GM10847 (cell line): ENCODE data around the gene DDX1.

Experiments
- POLR2A ChIP-seq: IDR thresholded peaks from 2 replicates; pipeline ENCODE4 v1.6.1; 2011; ENCODE audit not compliant: insufficient read length; ENCODE audit errors: extremely low read depth

The DDX1 gene

GRCh38 chr2:15603044-15603765, 11.5 kb downstream of the DDX1 start:
- no peak for TF ChIP-seq POLR2A

- no peak for TF ChIP-seq POLR2A
Measured at GRCh38 chr2:15603948-15604347, 12.3 kb downstream of the DDX1 start.

DNA sequence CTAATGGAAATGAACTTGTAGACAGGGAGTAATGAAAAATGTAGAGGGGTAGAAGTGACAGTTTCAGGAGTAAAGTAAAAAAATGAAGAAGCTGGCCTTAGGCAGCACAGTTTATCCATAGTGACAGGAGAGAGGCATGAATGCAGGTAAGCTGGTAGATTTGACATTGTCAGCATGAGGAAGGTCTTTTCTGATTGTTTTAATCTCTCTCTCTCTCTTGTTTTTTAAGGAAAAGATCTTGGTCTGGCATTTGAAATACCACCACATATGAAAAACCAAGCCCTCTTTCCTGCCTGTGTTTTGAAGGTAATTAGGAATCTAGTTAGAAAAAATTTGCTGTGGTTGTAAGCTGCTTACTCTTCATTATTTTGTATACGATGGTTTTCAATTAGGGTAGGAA, 14.1 kb downstream of the DDX1 start:
- TF ChIP-seq POLR2A, result no peak

GRCh38 chr2:15606481-15607441, 15.1 kb downstream of the DDX1 start:
- no peak for TF ChIP-seq POLR2A

DNA sequence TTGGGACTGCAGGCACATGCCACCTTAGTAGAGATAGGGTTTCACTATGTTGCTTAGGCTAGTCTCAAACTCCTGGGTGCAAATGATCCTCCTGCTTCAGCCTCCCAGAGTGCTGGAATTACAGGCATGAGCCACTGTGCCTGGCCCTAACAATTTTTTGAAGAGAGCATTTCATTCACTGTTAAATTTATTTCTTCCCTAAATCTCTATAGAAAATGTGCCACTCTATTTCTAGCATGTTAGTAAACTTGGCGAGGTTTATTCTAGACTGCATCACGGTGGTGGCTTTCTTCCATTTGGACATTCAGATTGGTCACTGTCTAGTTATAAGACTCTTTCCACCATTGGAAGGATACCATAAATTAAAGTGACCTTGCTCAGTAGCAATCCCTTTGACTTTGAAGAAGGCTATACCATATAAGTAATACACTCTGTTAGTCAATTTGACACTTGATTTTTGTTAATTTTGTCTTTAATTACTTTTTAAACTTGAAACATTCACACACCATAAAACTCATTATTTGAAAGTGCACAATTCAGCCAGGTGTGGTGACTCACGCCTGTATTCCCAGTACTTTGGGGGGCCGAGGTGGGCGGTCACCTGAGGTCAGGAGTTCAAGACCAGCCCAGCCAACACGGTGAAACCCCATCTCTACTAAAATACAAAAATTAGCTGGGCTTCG, 16.2 kb downstream of the DDX1 start:
- TF ChIP-seq POLR2A, result no peak

DNA sequence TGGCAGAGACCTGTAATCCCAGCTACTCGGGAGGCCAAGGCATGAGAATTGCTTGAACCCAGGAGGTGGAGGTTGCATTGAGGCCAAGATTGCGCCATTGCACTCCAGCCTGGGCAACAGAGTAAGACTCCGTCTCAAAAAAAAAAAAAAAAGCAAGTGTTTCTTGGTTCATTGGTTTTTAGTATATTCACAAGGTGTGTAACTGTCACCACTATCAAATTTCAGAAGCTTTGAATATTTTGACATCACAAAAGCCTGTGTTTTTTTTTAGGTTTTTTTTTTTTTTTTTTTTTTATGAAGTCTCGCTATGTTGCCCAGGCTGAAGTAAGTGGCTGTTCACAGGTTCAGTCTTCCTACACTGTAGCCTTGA, 16.7 kb downstream of the DDX1 start:
- no peak for TF ChIP-seq POLR2A

DNA sequence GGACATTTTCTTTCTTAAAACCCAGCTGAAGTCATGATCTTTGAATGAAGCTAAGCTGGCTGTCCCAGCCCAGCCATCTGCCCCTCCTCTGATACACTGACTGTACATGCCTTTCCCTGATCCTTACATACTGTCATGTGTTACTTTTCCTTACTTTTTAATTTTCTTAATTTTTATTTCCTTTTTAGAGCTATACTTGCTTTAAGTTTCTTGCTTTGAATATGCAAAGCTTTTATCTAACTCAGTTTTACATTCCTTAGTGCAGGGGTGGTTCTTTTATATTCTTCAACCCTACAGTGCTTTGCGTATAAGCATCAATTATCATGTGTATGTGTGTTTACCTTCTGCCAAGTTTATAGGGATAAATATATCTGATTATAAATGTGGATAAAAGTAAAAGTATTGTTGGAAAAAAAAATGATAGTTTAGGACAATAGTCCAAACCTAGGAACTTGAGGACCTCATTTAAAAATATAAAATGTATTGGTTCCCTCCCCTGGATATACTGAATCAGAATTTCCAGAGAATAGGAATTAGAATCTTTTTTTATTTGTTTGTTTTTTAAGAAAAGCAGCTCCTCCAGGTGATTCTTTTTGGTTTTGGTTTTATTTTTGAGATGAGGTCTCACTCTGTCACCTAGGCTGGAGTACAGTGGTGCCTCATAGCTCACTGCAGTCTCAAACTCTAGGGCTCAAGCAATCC, 17.8 kb downstream of the DDX1 start:
- TF ChIP-seq POLR2A, result no peak

- TF ChIP-seq POLR2A, result no peak
Measured at GRCh38 chr2:15610430-15610952, 18.8 kb downstream of the DDX1 start.

DNA sequence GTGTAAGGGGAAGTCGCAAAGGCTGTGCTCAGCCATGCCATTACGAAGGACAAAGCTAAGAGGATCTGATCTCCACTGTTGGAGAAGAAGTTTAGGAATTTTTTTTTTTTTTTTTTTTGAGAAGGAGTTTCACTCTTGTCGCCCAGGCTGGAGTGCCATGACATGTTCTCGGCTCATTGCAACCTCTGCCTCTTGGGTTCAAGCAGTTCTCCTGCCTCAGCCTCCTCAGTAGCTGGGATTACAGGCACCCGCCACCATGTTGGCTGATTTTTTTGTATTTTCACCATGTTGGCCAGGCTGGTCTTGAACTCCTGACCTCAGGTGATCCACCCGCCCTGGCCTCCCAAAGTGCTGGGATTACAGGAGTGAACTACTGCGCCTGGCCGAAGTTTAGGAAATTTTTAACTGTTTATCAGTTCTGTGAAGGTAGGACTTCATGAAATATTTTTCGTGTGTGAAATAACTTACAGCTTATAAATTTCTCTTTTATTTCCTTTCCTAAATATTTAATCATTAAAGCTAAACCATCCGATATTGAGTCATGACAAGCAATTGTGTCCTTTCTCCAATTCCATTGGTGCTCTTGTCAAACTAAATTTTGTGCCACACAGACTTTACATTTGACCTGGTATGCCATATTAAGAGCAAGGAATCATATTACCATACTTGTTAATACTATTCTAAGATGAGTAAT, 22.2 kb downstream of the DDX1 start:
- TF ChIP-seq POLR2A, result no peak

- no peak for TF ChIP-seq POLR2A
Measured at GRCh38 chr2:15614545-15615300, 23.1 kb downstream of the DDX1 start.

GRCh38 chr2:15615301-15615920, 23.7 kb downstream of the DDX1 start:
- no peak for TF ChIP-seq POLR2A

DNA sequence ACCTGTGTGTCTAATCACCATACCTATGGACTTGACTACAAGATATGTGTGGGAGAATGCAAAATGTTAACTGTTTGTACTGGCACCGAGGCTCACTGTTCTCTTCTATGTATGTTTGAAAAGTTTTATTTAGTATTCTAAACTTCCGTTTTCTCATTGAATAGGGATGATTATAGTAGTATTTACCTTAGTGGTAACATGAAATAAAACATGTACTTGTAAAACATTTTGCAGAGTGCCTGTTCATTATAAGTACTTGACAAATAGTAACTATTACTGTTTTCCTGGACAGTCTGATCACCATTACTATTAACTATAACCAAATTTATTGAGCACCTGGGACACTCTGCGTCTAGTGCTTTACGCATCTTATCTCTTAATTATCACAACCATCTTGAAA, 24.8 kb downstream of the DDX1 start:
- no peak for TF ChIP-seq POLR2A
